ENCODE data around the gene MSI2.

DNA sequence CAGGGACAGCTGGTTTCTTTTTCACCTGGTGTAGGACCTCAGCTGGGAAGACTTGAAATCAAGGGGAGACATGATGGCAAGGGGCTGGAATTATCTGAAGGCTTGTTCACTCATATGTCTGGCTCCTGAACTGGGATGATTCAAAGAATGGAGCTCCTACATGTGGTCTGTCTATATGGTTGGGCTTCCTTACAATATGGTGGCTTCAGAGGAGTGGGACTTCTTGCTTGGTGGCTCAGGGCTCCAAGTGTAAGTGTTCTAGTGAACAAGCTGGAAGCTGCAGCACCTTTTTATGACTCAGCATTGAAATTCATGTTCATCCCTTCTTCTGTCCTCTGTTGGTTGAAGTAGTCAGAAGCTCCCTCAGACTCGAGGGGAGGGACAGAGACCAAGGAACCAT, 127.9 kb downstream of the MSI2 start:
- TF ChIP-seq POLR2AphosphoS5 (IDR thresholded peaks at IDR 0.05), result no peak
- TF ChIP-seq, protein P1, sequence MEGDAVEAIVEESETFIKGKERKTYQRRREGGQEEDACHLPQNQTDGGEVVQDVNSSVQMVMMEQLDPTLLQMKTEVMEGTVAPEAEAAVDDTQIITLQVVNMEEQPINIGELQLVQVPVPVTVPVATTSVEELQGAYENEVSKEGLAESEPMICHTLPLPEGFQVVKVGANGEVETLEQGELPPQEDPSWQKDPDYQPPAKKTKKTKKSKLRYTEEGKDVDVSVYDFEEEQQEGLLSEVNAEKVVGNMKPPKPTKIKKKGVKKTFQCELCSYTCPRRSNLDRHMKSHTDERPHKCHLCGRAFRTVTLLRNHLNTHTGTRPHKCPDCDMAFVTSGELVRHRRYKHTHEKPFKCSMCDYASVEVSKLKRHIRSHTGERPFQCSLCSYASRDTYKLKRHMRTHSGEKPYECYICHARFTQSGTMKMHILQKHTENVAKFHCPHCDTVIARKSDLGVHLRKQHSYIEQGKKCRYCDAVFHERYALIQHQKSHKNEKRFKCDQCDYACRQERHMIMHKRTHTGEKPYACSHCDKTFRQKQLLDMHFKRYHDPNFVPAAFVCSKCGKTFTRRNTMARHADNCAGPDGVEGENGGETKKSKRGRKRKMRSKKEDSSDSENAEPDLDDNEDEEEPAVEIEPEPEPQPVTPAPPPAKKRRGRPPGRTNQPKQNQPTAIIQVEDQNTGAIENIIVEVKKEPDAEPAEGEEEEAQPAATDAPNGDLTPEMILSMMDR (IDR thresholded peaks at IDR 0.05), result no peak
- TF ChIP-seq POLR2A (IDR thresholded peaks at IDR 0.05), result no peak
- TF ChIP-seq EP300 (IDR thresholded peaks at IDR 0.05), result no peak

All from gastroesophageal sphincter (tissue), 3 donors.